HepG2 (cell line): ENCODE data around the gene SOX12. TPM values are rescaled to one million over a fixed set of nuclear protein-coding genes. Genes with fewer than 3 reads are reported as not detected.

ENCODE experiments used
- ARID2 ChIP-seq: sonication (generic); formaldehyde crosslinking; IDR thresholded peaks from 2 replicates; pipeline ENCODE4 v1.8.1; 2022; ENCODE audit warnings: mild to moderate bottlenecking, missing genetic modification reagents, borderline replicate concordance
- ATF3 ChIP-seq: sonication (generic); formaldehyde crosslinking; IDR thresholded peaks from 2 replicates; pipeline ENCODE4 v1.4.0; 2020; ENCODE audit warnings: missing genetic modification reagents
- ATF7-NPFF ChIP-seq: sonication (generic); formaldehyde crosslinking; IDR thresholded peaks from 2 replicates; pipeline ENCODE4 v1.8.1; 2023; ENCODE audit warnings: mild to moderate bottlenecking, low read depth, missing genetic modification reagents, moderate library complexity
- IRF2 ChIP-seq: IDR thresholded peaks from 2 replicates; pipeline ENCODE4 v1.6.1; 2018; ENCODE audit warnings: missing genetic modification reagents, missing compliant biosample characterization
- KLF12 ChIP-seq: sonication (generic); formaldehyde crosslinking; IDR thresholded peaks from 2 replicates; pipeline ENCODE4 v1.4.0; 2020; ENCODE audit warnings: missing genetic modification reagents, borderline replicate concordance
- NFIB ChIP-seq: sonication (generic); formaldehyde crosslinking; IDR thresholded peaks from 2 replicates; pipeline ENCODE4 v1.9.0; 2021; ENCODE audit warnings: missing genetic modification reagents, mild to moderate bottlenecking, borderline replicate concordance
- PCBP2 ChIP-seq: fragments of 200-400 bp; formaldehyde crosslinking; optimal IDR thresholded peaks from 2 replicates; pipeline ENCODE3; 2018; ENCODE audit warnings: low read length, low read depth; ENCODE audit not compliant: poor library complexity, severe bottlenecking
- RFX3 ChIP-seq: IDR thresholded peaks from 2 replicates; pipeline ENCODE4 v1.6.1; 2016; ENCODE audit warnings: missing biosample characterization, missing genetic modification reagents
- SOX13 ChIP-seq, 3 experiments: fragments of 450-650 bp in 1 of 3; sonication (generic) in 1 of 3; formaldehyde crosslinking in 1 of 3; IDR thresholded peaks in 2 of 3; conservative IDR thresholded peaks in 1 of 3; 2 replicates each; pipeline versions ENCODE4 v1.5.0 to v1.6.1; 2016 to 2020; ENCODE audit warnings: antibody characterized with exemption in 1 of 3, mild to moderate bottlenecking in 1 of 3, missing compliant biosample characterization in 1 of 3, missing genetic modification reagents in 1 of 3, moderate library complexity in 1 of 3
- SRY ChIP-seq: sonication (generic); formaldehyde crosslinking; IDR thresholded peaks from 2 replicates; pipeline ENCODE4 v1.8.0; 2022; ENCODE audit warnings: mild to moderate bottlenecking, missing genetic modification reagents
- ZBTB21 ChIP-seq: sonication (generic); formaldehyde crosslinking; IDR thresholded peaks from 2 replicates; pipeline ENCODE4 v1.4.0; 2020; ENCODE audit warnings: missing genetic modification reagents
- ZNF207 ChIP-seq: fragments of 450-650 bp; IDR thresholded peaks from 2 replicates; pipeline ENCODE4 v1.6.1; 2016; ENCODE audit warnings: antibody characterized with exemption, borderline replicate concordance
- ZNF296 ChIP-seq: sonication (generic); formaldehyde crosslinking; conservative IDR thresholded peaks from 2 replicates; pipeline ENCODE4 v1.5.0; 2020; ENCODE audit warnings: mild to moderate bottlenecking, missing genetic modification reagents
- ZNF546 ChIP-seq: sonication (generic); formaldehyde crosslinking; conservative IDR thresholded peaks from 2 replicates; pipeline ENCODE4 v1.8.1; 2023; ENCODE audit warnings: mild to moderate bottlenecking, missing genetic modification reagents
- ZNF562 ChIP-seq: sonication (generic); formaldehyde crosslinking; IDR thresholded peaks from 2 replicates; pipeline ENCODE4 v1.8.0; 2022; ENCODE audit warnings: missing genetic modification reagents, borderline replicate concordance
- ZNF569 ChIP-seq: sonication (generic); formaldehyde crosslinking; IDR thresholded peaks from 2 replicates; pipeline ENCODE4 v1.5.0; 2020; ENCODE audit warnings: mild to moderate bottlenecking, missing genetic modification reagents, moderate library complexity, borderline replicate concordance
- ZNF678 ChIP-seq: sonication (generic); formaldehyde crosslinking; IDR thresholded peaks from 2 replicates; pipeline ENCODE4 v1.4.0; 2020; ENCODE audit warnings: mild to moderate bottlenecking, missing genetic modification reagents
- polyA plus RNA-seq, 8 experiments: library from polyadenylated mRNA; depleted of rRNA in 3 of 8; stranded (reverse) in 7 of 8; unstranded in 1 of 8; fragments of >200 nt; fragmentation: Illumina TruSeq in 4 of 8; extraction: Trizol in 4 of 8; gene quantifications; 2 replicates each; pipeline versions ENCODE4 v1.2.1 to v1.2.3, GENCODE V29; 2011 to 2016; ENCODE audit warnings: low read depth in 4 of 8, missing spikeins in 1 of 8, mixed read lengths in 1 of 8; ENCODE audit not compliant: insufficient read depth in 1 of 8
- total RNA-seq, 5 experiments: library from RNA; depleted of rRNA; stranded (reverse); fragments of >200 nt; fragmentation: Illumina TruSeq; extraction: Trizol; gene quantifications; 2 replicates each; pipeline ENCODE4 v1.2.3, GENCODE V29; 2016; ENCODE audit warnings: low read depth in 1 of 5
- TF ChIP-seq, protein P1 (sequence below): sonication (generic); formaldehyde crosslinking; conservative IDR thresholded peaks from 2 replicates; pipeline ENCODE4 v1.4.0; 2020; ENCODE audit warnings: missing genetic modification reagents
- TF ChIP-seq, protein P2 (sequence below): sonication (generic); formaldehyde crosslinking; IDR thresholded peaks from 2 replicates; pipeline ENCODE4 v1.5.0; 2020; ENCODE audit warnings: mild to moderate bottlenecking, missing genetic modification reagents, borderline replicate concordance

Gene SOX12
- total and polyA plus RNA-seq, 2 of the 13 experiments (the other 11 are each of a cell fraction or from before 2014, with no cell fraction given) = 10.0 to 18.7 TPM

GRCh38 chr20:373171-373890, 48.0 kb downstream of the SOX12 start (continued):
- TF ChIP-seq ATF3 (peak; percentile 60; the same call in 1 of the 2 replicates), PCBP2 (no peak), ZNF562 (CRISPR knock-in tag) (no peak), ZNF296 (CRISPR knock-in tag) (peak; percentile 76; the same call in 1 of the 2 replicates), KLF12 (CRISPR knock-in tag) (no peak), SRY (CRISPR knock-in tag) (0 out of 2 replicates have a peak, but pooled peaks have one; percentile 26), ZNF207 (no peak), ZNF678 (peak; percentile 47; the same call in 1 of the 2 replicates), ARID2 (no peak), RFX3 (CRISPR knock-in tag) (no peak), ZNF546 (CRISPR knock-in tag) (no peak), IRF2 (no peak), SOX13 (IDR thresholded peaks at IDR 0.05) (no peak), SOX13 (CRISPR knock-in tag; conservative IDR thresholded peaks at IDR 0.05 in 1 of 2, IDR thresholded peaks at IDR 0.05 in 1 of 2) (no peak), ZBTB21 (peak; percentile 93), ZNF569 (CRISPR knock-in tag) (no peak), ATF7-NPFF (CRISPR knock-in tag) (no peak), NFIB (CRISPR knock-in tag) (no peak)
- TF ChIP-seq, protein P1, sequence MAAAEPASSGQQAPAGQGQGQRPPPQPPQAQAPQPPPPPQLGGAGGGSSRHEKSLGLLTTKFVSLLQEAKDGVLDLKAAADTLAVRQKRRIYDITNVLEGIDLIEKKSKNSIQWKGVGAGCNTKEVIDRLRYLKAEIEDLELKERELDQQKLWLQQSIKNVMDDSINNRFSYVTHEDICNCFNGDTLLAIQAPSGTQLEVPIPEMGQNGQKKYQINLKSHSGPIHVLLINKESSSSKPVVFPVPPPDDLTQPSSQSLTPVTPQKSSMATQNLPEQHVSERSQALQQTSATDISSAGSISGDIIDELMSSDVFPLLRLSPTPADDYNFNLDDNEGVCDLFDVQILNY (CRISPR knock-in tag) = 0 out of 2 replicates have a peak, but pooled peaks have one; percentile 17
- TF ChIP-seq, protein P2, sequence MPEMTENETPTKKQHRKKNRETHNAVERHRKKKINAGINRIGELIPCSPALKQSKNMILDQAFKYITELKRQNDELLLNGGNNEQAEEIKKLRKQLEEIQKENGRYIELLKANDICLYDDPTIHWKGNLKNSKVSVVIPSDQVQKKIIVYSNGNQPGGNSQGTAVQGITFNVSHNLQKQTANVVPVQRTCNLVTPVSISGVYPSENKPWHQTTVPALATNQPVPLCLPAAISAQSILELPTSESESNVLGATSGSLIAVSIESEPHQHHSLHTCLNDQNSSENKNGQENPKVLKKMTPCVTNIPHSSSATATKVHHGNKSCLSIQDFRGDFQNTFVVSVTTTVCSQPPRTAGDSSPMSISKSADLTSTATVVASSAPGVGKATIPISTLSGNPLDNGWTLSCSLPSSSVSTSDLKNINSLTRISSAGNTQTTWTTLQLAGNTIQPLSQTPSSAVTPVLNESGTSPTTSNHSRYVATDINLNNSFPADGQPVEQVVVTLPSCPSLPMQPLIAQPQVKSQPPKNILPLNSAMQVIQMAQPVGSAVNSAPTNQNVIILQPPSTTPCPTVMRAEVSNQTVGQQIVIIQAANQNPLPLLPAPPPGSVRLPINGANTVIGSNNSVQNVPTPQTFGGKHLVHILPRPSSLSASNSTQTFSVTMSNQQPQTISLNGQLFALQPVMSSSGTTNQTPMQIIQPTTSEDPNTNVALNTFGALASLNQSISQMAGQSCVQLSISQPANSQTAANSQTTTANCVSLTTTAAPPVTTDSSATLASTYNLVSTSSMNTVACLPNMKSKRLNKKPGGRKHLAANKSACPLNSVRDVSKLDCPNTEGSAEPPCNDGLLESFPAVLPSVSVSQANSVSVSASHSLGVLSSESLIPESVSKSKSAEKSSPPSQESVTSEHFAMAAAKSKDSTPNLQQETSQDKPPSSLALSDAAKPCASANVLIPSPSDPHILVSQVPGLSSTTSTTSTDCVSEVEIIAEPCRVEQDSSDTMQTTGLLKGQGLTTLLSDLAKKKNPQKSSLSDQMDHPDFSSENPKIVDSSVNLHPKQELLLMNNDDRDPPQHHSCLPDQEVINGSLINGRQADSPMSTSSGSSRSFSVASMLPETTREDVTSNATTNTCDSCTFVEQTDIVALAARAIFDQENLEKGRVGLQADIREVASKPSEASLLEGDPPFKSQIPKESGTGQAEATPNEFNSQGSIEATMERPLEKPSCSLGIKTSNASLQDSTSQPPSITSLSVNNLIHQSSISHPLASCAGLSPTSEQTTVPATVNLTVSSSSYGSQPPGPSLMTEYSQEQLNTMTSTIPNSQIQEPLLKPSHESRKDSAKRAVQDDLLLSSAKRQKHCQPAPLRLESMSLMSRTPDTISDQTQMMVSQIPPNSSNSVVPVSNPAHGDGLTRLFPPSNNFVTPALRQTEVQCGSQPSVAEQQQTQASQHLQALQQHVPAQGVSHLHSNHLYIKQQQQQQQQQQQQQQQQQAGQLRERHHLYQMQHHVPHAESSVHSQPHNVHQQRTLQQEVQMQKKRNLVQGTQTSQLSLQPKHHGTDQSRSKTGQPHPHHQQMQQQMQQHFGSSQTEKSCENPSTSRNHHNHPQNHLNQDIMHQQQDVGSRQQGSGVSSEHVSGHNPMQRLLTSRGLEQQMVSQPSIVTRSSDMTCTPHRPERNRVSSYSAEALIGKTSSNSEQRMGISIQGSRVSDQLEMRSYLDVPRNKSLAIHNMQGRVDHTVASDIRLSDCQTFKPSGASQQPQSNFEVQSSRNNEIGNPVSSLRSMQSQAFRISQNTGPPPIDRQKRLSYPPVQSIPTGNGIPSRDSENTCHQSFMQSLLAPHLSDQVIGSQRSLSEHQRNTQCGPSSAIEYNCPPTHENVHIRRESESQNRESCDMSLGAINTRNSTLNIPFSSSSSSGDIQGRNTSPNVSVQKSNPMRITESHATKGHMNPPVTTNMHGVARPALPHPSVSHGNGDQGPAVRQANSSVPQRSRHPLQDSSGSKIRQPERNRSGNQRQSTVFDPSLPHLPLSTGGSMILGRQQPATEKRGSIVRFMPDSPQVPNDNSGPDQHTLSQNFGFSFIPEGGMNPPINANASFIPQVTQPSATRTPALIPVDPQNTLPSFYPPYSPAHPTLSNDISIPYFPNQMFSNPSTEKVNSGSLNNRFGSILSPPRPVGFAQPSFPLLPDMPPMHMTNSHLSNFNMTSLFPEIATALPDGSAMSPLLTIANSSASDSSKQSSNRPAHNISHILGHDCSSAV (CRISPR knock-in tag) = no peak
